SK-N-SH treated with all-trans-retinoic acid at 6 μM for 48 hours (cell line): ENCODE measurements around the gene LIN28B.

Source experiments
- ARNTL ChIP-seq: fragments of 450-650 bp; formaldehyde crosslinking; IDR thresholded peaks from 2 replicates; pipeline ENCODE4 v1.5.0; 2020; ENCODE audit warnings: low read depth, mild to moderate bottlenecking, moderate library complexity, borderline replicate concordance
- CREB5 ChIP-seq: fragments of 250-450 bp; sonication (Bioruptor Pico); IDR thresholded peaks from 2 replicates; pipeline ENCODE4 v1.5.1; 2020; ENCODE audit warnings: low read depth, mild to moderate bottlenecking, moderate library complexity
- PATZ1 ChIP-seq: fragments of 250-450 bp; sonication (Bioruptor Pico); IDR thresholded peaks from 2 replicates; pipeline ENCODE4 v1.8.0; 2020; ENCODE audit warnings: mild to moderate bottlenecking, moderate library complexity, borderline replicate concordance
- RARB ChIP-seq: fragments of 250-450 bp; sonication (Bioruptor Pico); IDR thresholded peaks from 2 replicates; pipeline ENCODE4 v1.8.0; 2021; ENCODE audit warnings: mild to moderate bottlenecking, moderate library complexity
- TSHZ2 ChIP-seq: fragments of 250-450 bp; sonication (Bioruptor Pico); IDR thresholded peaks from 2 replicates; pipeline ENCODE4 v1.5.0; 2020; ENCODE audit warnings: mild to moderate bottlenecking, moderate library complexity
- ZC3H10 ChIP-seq: fragments of 250-450 bp; sonication (Bioruptor Pico); IDR thresholded peaks from 2 replicates; pipeline ENCODE4 v1.5.1; 2021; ENCODE audit warnings: mild to moderate bottlenecking, moderate library complexity
- ZFP3 ChIP-seq: fragments of 250-450 bp; sonication (Bioruptor Pico); IDR thresholded peaks from 2 replicates; pipeline ENCODE4 v1.5.0; 2020; ENCODE audit warnings: mild to moderate bottlenecking, moderate library complexity
- ZFP30 ChIP-seq: fragments of 450-650 bp; formaldehyde crosslinking; IDR thresholded peaks from 2 replicates; pipeline ENCODE4 v1.5.0; 2022; ENCODE audit warnings: mild to moderate bottlenecking, moderate library complexity
- ZNF8 ChIP-seq: fragments of 450-650 bp; formaldehyde crosslinking; IDR thresholded peaks from 2 replicates; pipeline ENCODE4 v1.5.0; 2020; ENCODE audit warnings: mild to moderate bottlenecking, moderate library complexity

GRCh38 chr6:104973404-104973803 is 16.5 kb downstream of the LIN28B start:
- TF ChIP-seq CREB5 (CRISPR knock-in tag) (no peak), ARNTL (CRISPR knock-in tag) (no peak), ZNF8 (CRISPR knock-in tag) (no peak), PATZ1 (CRISPR knock-in tag) (no peak), ZFP30 (CRISPR knock-in tag) (no peak), TSHZ2 (no peak), ZC3H10 (CRISPR knock-in tag) (no peak), RARB (CRISPR knock-in tag) (no peak), ZFP3 (CRISPR knock-in tag) (no peak)
